HepG2 (cell line): Measurements from ENCODE around the gene DSCAML1. TPM values are rescaled to one million over a fixed set of nuclear protein-coding genes. Genes with fewer than 3 reads are reported as not detected.

Experiments
- ATAC-seq: fragments of 200-7000 bp; cut with Tn5 transposase; 3 replicates; pipeline ENCODE4 v1.9.1; 2020; ENCODE audit warnings: mild to moderate bottlenecking, moderate library complexity
- BruUV-seq: library from RNA; stranded (reverse); fragments of 400-500 nt; replicated peaks from 2 replicates; lab custom pipeline; 2021; lab: Mats Ljungman, UMichigan
- CTCF ChIA-PET: fragments of 300-600 bp; formaldehyde crosslinking; extraction: SDS; loops from one replicate; lab custom pipeline; 2021; ENCODE audit warnings: low total read pairs, inconsistent platforms, low intra/inter-chr PET ratio; lab: Yijun Ruan, JAX
- POLR2A ChIA-PET: fragments of 350-600 bp; sonication (Branson Sonifier 250); formaldehyde crosslinking; loops from one replicate; lab custom pipeline; 2020; ENCODE audit warnings: antibody characterized with exemption, inconsistent platforms; lab: Yijun Ruan, JAX
- DNase-seq: peaks from one replicate; pipeline ENCODE4 v3.0.0-alpha.2; 2015; ENCODE audit warnings: low spot score
- FAIRE-seq: peaks from 3 replicates; lab custom pipeline; 2011; peaks lifted over from hg19 to GRCh38; lab: Jason Lieb, UNC
- H2AFZ ChIP-seq: one replicate; pipeline ENCODE4 v1.6.1; 2011; ENCODE audit warnings: low read length, inconsistent platforms
- H3K27ac ChIP-seq: fragments of 300-600 bp; 3 replicates; pipeline ENCODE4 v1.8.0; 2011; ENCODE audit warnings: mixed run types, mild to moderate bottlenecking, mixed read lengths, low read length, inconsistent platforms; ENCODE audit not compliant: insufficient read depth; ENCODE audit errors: extremely low read length
- H3K27me3 ChIP-seq, 2 experiments: fragments of 200-600 bp in 1 of 2; 2 replicates in 1 of 2; 3 replicates in 1 of 2; pipeline versions ENCODE4 v1.6.0 to v1.8.0; 2011; ENCODE audit warnings: low read length in 2 of 2, mild to moderate bottlenecking in 2 of 2, moderate library complexity in 2 of 2, inconsistent platforms in 1 of 2; ENCODE audit not compliant: insufficient read depth in 2 of 2, control insufficient read depth in 1 of 2
- H3K36me3 ChIP-seq, 2 experiments: fragments of 200-600 bp in 1 of 2; replicated peaks in 1 of 2; 2 replicates in 1 of 2; 3 replicates in 1 of 2; pipeline versions ENCODE4 v1.5.1 to v1.8.0; 2011; ENCODE audit warnings: low read length in 2 of 2, inconsistent platforms in 1 of 2; ENCODE audit not compliant: insufficient read depth in 2 of 2, control insufficient read depth in 1 of 2
- H3K4me1 ChIP-seq: 2 replicates; pipeline ENCODE4 v1.5.1; 2012; ENCODE audit warnings: low read length, inconsistent platforms; ENCODE audit not compliant: insufficient read depth
- H3K4me2 ChIP-seq: 2 replicates; pipeline ENCODE4 v1.6.0; 2011; ENCODE audit warnings: low read depth, low read length, inconsistent platforms
- H3K4me3 ChIP-seq, 3 experiments: fragments of 200-600 bp in 1 of 3; sonication (generic), shearing (Covaris generic) in 1 of 3; replicated peaks in 1 of 3; 2 replicates each; pipeline ENCODE4 v1.5.1; 2011 to 2016; ENCODE audit warnings: low read length in 3 of 3, inconsistent platforms in 2 of 3, low read depth in 2 of 3, mild to moderate bottlenecking in 2 of 3, control low read depth in 1 of 3, mixed read lengths in 1 of 3; ENCODE audit not compliant: insufficient read depth in 1 of 3
- H3K79me2 ChIP-seq: one replicate; pipeline ENCODE4 v1.6.1; 2011; ENCODE audit warnings: low read length, inconsistent platforms; ENCODE audit not compliant: insufficient read depth
- H3K9ac ChIP-seq: 2 replicates; pipeline ENCODE4 v1.6.0; 2011; ENCODE audit warnings: mild to moderate bottlenecking, low read depth, low read length, inconsistent platforms; ENCODE audit not compliant: insufficient read depth
- H3K9me3 ChIP-seq: 2 replicates; pipeline ENCODE4 v1.5.1; 2012; ENCODE audit warnings: mild to moderate bottlenecking, low read length
- H4K20me1 ChIP-seq: 2 replicates; pipeline ENCODE4 v1.6.0; 2011; ENCODE audit warnings: inconsistent platforms, mild to moderate bottlenecking, low read length, moderate library complexity; ENCODE audit not compliant: insufficient read depth
- BRF2 ChIP-seq: sonication (generic); formaldehyde crosslinking; IDR thresholded peaks from 2 replicates; pipeline ENCODE4 v1.8.1; 2022; ENCODE audit warnings: mild to moderate bottlenecking, missing genetic modification reagents
- CREBL2 ChIP-seq: sonication (generic); formaldehyde crosslinking; IDR thresholded peaks from 2 replicates; pipeline ENCODE4 v1.8.1; 2023; ENCODE audit warnings: missing genetic modification reagents, mild to moderate bottlenecking, borderline replicate concordance
- ELF4 ChIP-seq: sonication (generic); formaldehyde crosslinking; IDR thresholded peaks from 2 replicates; pipeline ENCODE4 v1.5.0; 2020; ENCODE audit warnings: missing genetic modification reagents, mild to moderate bottlenecking, moderate library complexity, borderline replicate concordance
- GTF2F1 ChIP-seq: fragments of 150-350 bp; IDR thresholded peaks from 2 replicates; pipeline ENCODE4 v1.6.1; 2014; ENCODE audit warnings: low read length
- MZF1 ChIP-seq: sonication (generic); formaldehyde crosslinking; IDR thresholded peaks from 2 replicates; pipeline ENCODE4 v1.8.1; 2023; ENCODE audit warnings: mild to moderate bottlenecking, missing genetic modification reagents, borderline replicate concordance
- PAF1 ChIP-seq: IDR thresholded peaks from 2 replicates; pipeline ENCODE4 v1.6.1; 2016; ENCODE audit warnings: missing genetic modification reagents, missing compliant biosample characterization
- PREB ChIP-seq: sonication (generic); formaldehyde crosslinking; IDR thresholded peaks from 2 replicates; pipeline ENCODE4 v1.4.0; 2020; ENCODE audit warnings: missing genetic modification reagents
- SKIL ChIP-seq: sonication (generic); formaldehyde crosslinking; IDR thresholded peaks from 2 replicates; pipeline ENCODE4 v1.8.0; 2022; ENCODE audit warnings: missing genetic modification reagents, mild to moderate bottlenecking, moderate library complexity, borderline replicate concordance
- SPEN ChIP-seq: sonication (generic); formaldehyde crosslinking; IDR thresholded peaks from 2 replicates; pipeline ENCODE4 v1.5.1; 2020; ENCODE audit warnings: low read depth, mild to moderate bottlenecking, missing genetic modification reagents
- ZNF138 ChIP-seq: sonication (generic); formaldehyde crosslinking; IDR thresholded peaks from 2 replicates; pipeline ENCODE4 v1.5.0; 2020; ENCODE audit warnings: mild to moderate bottlenecking, low read depth, missing genetic modification reagents
- ZNF230 ChIP-seq: sonication (generic); formaldehyde crosslinking; IDR thresholded peaks from 2 replicates; pipeline ENCODE4 v1.4.0; 2020; ENCODE audit warnings: mild to moderate bottlenecking, missing genetic modification reagents
- ZNF274 ChIP-seq: sonication (generic); formaldehyde crosslinking; IDR thresholded peaks from 2 replicates; pipeline ENCODE4 v1.5.1; 2020; ENCODE audit warnings: mild to moderate bottlenecking, missing genetic modification reagents
- ZNF572 ChIP-seq: sonication (generic); formaldehyde crosslinking; IDR thresholded peaks from 2 replicates; pipeline ENCODE4 v1.5.1; 2020; ENCODE audit warnings: mild to moderate bottlenecking, missing genetic modification reagents
- ZNF652 ChIP-seq: IDR thresholded peaks from 2 replicates; pipeline ENCODE4 v1.6.1; 2016; ENCODE audit warnings: low read depth, borderline replicate concordance
- ZNF784 ChIP-seq: sonication (generic); formaldehyde crosslinking; IDR thresholded peaks from 2 replicates; pipeline ENCODE4 v1.5.1; 2020; ENCODE audit warnings: missing genetic modification reagents, mild to moderate bottlenecking, borderline replicate concordance
- WGBS: methylation state at CpG from one replicate; pipeline ENCODE4 v1.1.6; 2017; ENCODE audit warnings: low lambda C conversion rate; 5-methylcytosine and 5-hydroxymethylcytosine counted together
- in situ Hi-C: cut with HindIII; loops from 2 replicates; pipeline ENCODE4 v1.10.0; 2017; ENCODE audit warnings: low pct_unique_long_range_greater_than_20kb; ENCODE audit not compliant: extremely low pct_ligation_motif_present
- intact Hi-C: fragments of 100-400 bp; cut with micrococcal nuclease; formaldehyde crosslinking; loops from one replicate; pipeline ENCODE4 v1.10.0; 2022; ENCODE audit not compliant: unreplicated experiment
- polyA plus RNA-seq, 8 experiments: library from polyadenylated mRNA; depleted of rRNA in 3 of 8; stranded (reverse) in 7 of 8; unstranded in 1 of 8; fragments of >200 nt; fragmentation: Illumina TruSeq in 4 of 8; extraction: Trizol in 4 of 8; gene quantifications; 2 replicates each; pipeline versions ENCODE4 v1.2.1 to v1.2.3, GENCODE V29; 2011 to 2016; ENCODE audit warnings: low read depth in 4 of 8, missing spikeins in 1 of 8, mixed read lengths in 1 of 8; ENCODE audit not compliant: insufficient read depth in 1 of 8
- total RNA-seq, 5 experiments: library from RNA; depleted of rRNA; stranded (reverse); fragments of >200 nt; fragmentation: Illumina TruSeq; extraction: Trizol; gene quantifications; 2 replicates each; pipeline ENCODE4 v1.2.3, GENCODE V29; 2016; ENCODE audit warnings: low read depth in 1 of 5

DSCAML1 gene
- total and polyA plus RNA-seq, 2 of the 13 experiments (the other 11 are each of a cell fraction or from before 2014, with no cell fraction given): 0.29 to 0.40 TPM

- in situ Hi-C loops (no loop called here), intact Hi-C loops (no loop called here)
- DNase-seq (no peak), ATAC-seq (no peak), FAIRE-seq (no peak)
- Histone ChIP-seq H3K9me3 (no peaks in the 10 kb centered on the region), H2AFZ (no peak overlapping the region), H3K27ac (no peak overlapping the region), H3K36me3 (no peaks in the 10 kb centered on the region), H3K79me2 (no peaks in the 10 kb centered on the region), H4K20me1 (no peaks in the 10 kb centered on the region), H3K4me1 (peaks cover 6% of the 10 kb centered on the region; the same call in 1 of the 2 replicates), H3K4me2 (no peak overlapping the region), H3K4me3 (no peak overlapping the region), H3K27me3 (peaks cover 6 to 17% of the 10 kb centered on the region in 2 experiments; a peak in 2 of 5 replicates), H3K9ac (no peak overlapping the region)
- WGBS: 59% methylated on average over 6 of the region's 9 CpGs
- TF ChIP-seq ELF4 (no peak), ZNF274 (no peak), ZNF230 (CRISPR knock-in tag) (no peak), CREBL2 (no peak), SPEN (CRISPR knock-in tag) (no peak), ZNF138 (CRISPR knock-in tag) (no peak), PREB (no peak), ZNF784 (CRISPR knock-in tag) (no peak), GTF2F1 (no peak), ZNF572 (CRISPR knock-in tag) (no peak), ZNF652 (CRISPR knock-in tag) (no peak), PAF1 (CRISPR knock-in tag) (no peak), BRF2 (no peak), MZF1 (CRISPR knock-in tag) (no peak), SKIL (CRISPR knock-in tag) (no peak)
- CTCF ChIA-PET: no interaction called here
- POLR2A ChIA-PET: no interaction called here
- BruUV-seq: no TSS peak
These were observed 247.6 kb downstream of the DSCAML1 start for GRCh38 chr11:117549417-117549816.
